Thyroid gland (tissue), 4 donors: ENCODE data around the gene CHMP1A. TPM values are rescaled to one million over a fixed set of nuclear protein-coding genes. Genes with fewer than 3 reads are reported as not detected.

ENCODE experiments used
- DNase-seq, 2 donors: peaks; one replicate each; pipeline ENCODE4 v3.0.0-alpha.2; 2019
- H3K27ac ChIP-seq, 3 donors: fragments of 200-600 bp; sonication (generic); 1 replicate in 2 of 3; 2 replicates in 1 of 3; pipeline ENCODE4 v1.5.1; 2016 to 2019; ENCODE audit warnings: mild to moderate bottlenecking in 1 of 3, moderate library complexity in 1 of 3
- H3K27me3 ChIP-seq: fragments of 200-600 bp; sonication (generic); one replicate; pipeline ENCODE4 v1.5.1; 2019
- H3K36me3 ChIP-seq, 2 donors: fragments of 200-600 bp; sonication (generic); one replicate each; pipeline ENCODE4 v1.5.1; 2016 to 2019
- H3K4me1 ChIP-seq, 2 donors: fragments of 200-600 bp; sonication (generic); one replicate each; pipeline ENCODE4 v1.5.1; 2017 to 2019
- H3K4me3 ChIP-seq, 3 donors: fragments of 200-600 bp; sonication (generic); replicated peaks in 1 of 3; 1 replicate in 2 of 3; 2 replicates in 1 of 3; pipeline ENCODE4 v1.5.1; 2016; ENCODE audit warnings: mild to moderate bottlenecking in 1 of 3
- H3K9me3 ChIP-seq: fragments of 200-600 bp; sonication (generic); one replicate; pipeline ENCODE4 v1.5.1; 2017
- CTCF ChIP-seq, 6 experiments: fragments of 200-600 bp in 3 of 6; fragments of 450-650 bp in 3 of 6; sonication (generic) in 3 of 6; IDR thresholded peaks; one replicate each; pipeline ENCODE4 v1.5.1; 2016 to 2019; ENCODE audit warnings: antibody characterized with exemption in 6 of 6, mild to moderate bottlenecking in 2 of 6, inconsistent platforms in 1 of 6, moderate library complexity in 1 of 6
- POLR2A ChIP-seq, 2 donors: fragments of 450-650 bp; IDR thresholded peaks; one replicate each; pipeline ENCODE4 v1.6.1; 2017; ENCODE audit warnings: antibody characterized with exemption in 2 of 2, mild to moderate bottlenecking in 2 of 2, moderate library complexity in 1 of 2
- WGBS, 2 donors: methylation state at CpG; one replicate each; pipeline ENCODE4 v1.1.5; 2017; 5-methylcytosine and 5-hydroxymethylcytosine counted together
- intact Hi-C: fragments of 100-400 bp; cut with DNase I; formaldehyde crosslinking; loops from one replicate; pipeline ENCODE4 v1.15.1; 2023
- total RNA-seq, 4 donors: library from RNA; depleted of rRNA; stranded (reverse); fragments of >200 nt; gene quantifications; one replicate each; pipeline ENCODE4 v1.2.3, GENCODE V29; 2016

CHMP1A gene
- 10 to 100 TPM; 66.8 to 95.1 (median 76.0) TPM for total RNA-seq

GRCh38 chr16:89657442-89658220 lies at the start of gene CHMP1A, which contains the start of gene SPATA33:
TSS of gene CHMP1A (minus strand) at chr16:89657708. CDS start at chr16:89657588, 120 bp downstream.
TSS of gene SPATA33 (plus strand) at chr16:89657836. CDS start at chr16:89657912, 76 bp downstream.
- TF ChIP-seq POLR2A (IDR thresholded peaks at IDR 0.05) (peak in 1 of 2 donors; percentile 43), CTCF (IDR thresholded peaks at IDR 0.05) (no peak)
- Histone ChIP-seq H3K27ac (peak within 1 kb of the TSS; percentile 36 to 54 (median 39)), H3K4me3 (peak within 1 kb of the TSS; percentile 43 to 93 (median 73)), H3K36me3 (no peaks in the 10 kb centered on the region), H3K9me3 (no peaks in the 10 kb centered on the region), H3K27me3 (no peaks in the 10 kb centered on the region), H3K4me1 (peaks cover 8 to 15% of the 10 kb centered on the region in 2 donors)
- 1% methylated on average over 19 to 62 of the region's 99 CpGs for WGBS, 2 donors
- peak; percentile 88 to 89 for DNase-seq
- intact Hi-C loops, result no loop called here

- Histone ChIP-seq H3K27me3 (no peaks in the 10 kb centered on the region), H3K27ac (no peak overlapping the region), H3K9me3 (no peaks in the 10 kb centered on the region), H3K4me1 (peaks cover 2 to 8% of the 10 kb centered on the region in 2 donors), H3K4me3 (no peak overlapping the region), H3K36me3 (no peaks in the 10 kb centered on the region)
- intact Hi-C loops, result loop anchor here (5.0 to 10.0 kb wide), 2 partner anchors 86 to 158 kb away; no protein-coding TSS in a partner anchor
- no peak for DNase-seq
- WGBS, 2 donors, result 89 to 92% methylated on average over 9 of the region's 14 CpGs
- no peak for TF ChIP-seq POLR2A (IDR thresholded peaks at IDR 0.05)
- TF ChIP-seq CTCF (IDR thresholded peaks at IDR 0.05), result no peak
Observed at GRCh38 chr16:89706518-89707260, 49.2 kb upstream of the CHMP1A start.

GRCh38 chr16:89705006-89705405 lies 47.5 kb upstream of the CHMP1A start:
- 72 to 73% methylated on average over 15 of the region's 15 CpGs for WGBS, 2 donors
- no peaks in the 10 kb centered on the region for H3K27me3 ChIP-seq
- no peaks in the 10 kb centered on the region for H3K36me3 ChIP-seq
- H3K27ac ChIP-seq, result no peak overlapping the region
- intact Hi-C loops, result loop anchor here (5.0 to 10.0 kb wide), 2 partner anchors 87 to 160 kb away; no protein-coding TSS in a partner anchor
- DNase-seq, result no peak
- peaks cover 7 to 14% of the 10 kb centered on the region in 2 donors for H3K4me1 ChIP-seq
- TF ChIP-seq CTCF (IDR thresholded peaks at IDR 0.05), result no peak
- TF ChIP-seq POLR2A (IDR thresholded peaks at IDR 0.05), result no peak
- H3K4me3 ChIP-seq, result no peak overlapping the region
- no peaks in the 10 kb centered on the region for H3K9me3 ChIP-seq

- 83 to 89% methylated on average over 13 of the region's 13 CpGs for WGBS, 2 donors
- DNase-seq, result no peak
- H3K27ac ChIP-seq, result no peak overlapping the region
- no peak overlapping the region for H3K4me3 ChIP-seq
- TF ChIP-seq CTCF (IDR thresholded peaks at IDR 0.05) (no peak), POLR2A (IDR thresholded peaks at IDR 0.05) (no peak)
- H3K4me1 ChIP-seq, result peaks cover 11 to 20% of the 10 kb centered on the region in 2 donors
- intact Hi-C loops, result loop anchor here (10.0 kb wide), 1 partner anchor 161 kb away; no protein-coding TSS in a partner anchor
- no peaks in the 10 kb centered on the region for H3K9me3 ChIP-seq
- H3K36me3 ChIP-seq, result no peaks in the 10 kb centered on the region
- H3K27me3 ChIP-seq, result no peaks in the 10 kb centered on the region
Observed at GRCh38 chr16:89704281-89704680, 46.8 kb upstream of the CHMP1A start.
